AG09319 (cell line): ENCODE data around the gene DSCAM.

Source experiments
- DNase-seq: peaks from one replicate; pipeline ENCODE4 v3.0.0-alpha.2; 2010; ENCODE audit warnings: low read depth; ENCODE audit errors: extremely low read depth
- CTCF ChIP-seq: IDR thresholded peaks from 2 replicates; pipeline ENCODE4 v1.5.1; 2011; ENCODE audit warnings: low read depth, mild to moderate bottlenecking, inconsistent platforms, low read length, moderate library complexity

Gene DSCAM

DNA sequence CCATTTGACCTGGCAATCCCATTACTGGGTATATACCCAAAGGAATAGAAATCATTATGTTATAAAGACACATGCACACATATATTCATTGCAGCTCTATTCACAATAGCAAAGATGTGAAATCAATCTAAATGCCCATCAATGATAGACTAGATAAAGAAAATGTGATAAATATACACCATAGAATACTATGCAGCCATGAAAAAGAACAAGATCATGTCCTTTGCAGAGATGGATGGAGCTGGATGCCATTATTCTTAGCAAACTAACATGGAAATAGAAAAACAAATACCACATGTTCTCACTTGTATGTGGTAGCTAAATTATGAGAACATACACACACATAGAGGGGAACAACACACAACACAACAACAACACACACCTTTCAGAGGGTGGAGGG, 731.2 kb downstream of the DSCAM start:
- no peak for DNase-seq
- TF ChIP-seq CTCF, result no peak

- no peak for TF ChIP-seq CTCF
- DNase-seq, result no peak
Measured at GRCh38 chr21:40102682-40103081, 744.3 kb downstream of the DSCAM start.

GRCh38 chr21:40099809-40100208, 747.1 kb downstream of the DSCAM start:
- no peak for TF ChIP-seq CTCF
- no peak for DNase-seq

DNA sequence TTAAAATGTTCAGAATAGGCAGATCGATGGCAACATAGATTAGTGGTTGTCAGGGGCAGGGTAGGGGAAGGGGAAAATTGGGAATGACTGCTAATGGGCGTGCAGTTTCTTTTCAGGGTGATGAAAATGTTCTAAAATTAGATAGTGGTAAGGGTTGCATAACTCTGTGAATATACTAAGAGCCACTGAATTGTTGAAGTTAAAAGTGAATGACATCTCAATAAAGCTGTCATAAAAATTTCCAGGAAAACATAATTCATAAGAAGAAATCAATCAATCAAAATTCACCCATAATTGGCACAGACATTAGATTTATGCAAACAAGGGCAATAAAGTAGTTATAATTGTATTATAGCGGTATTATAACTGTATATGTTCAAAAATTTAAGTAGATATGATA, 751.5 kb downstream of the DSCAM start:
- TF ChIP-seq CTCF, result no peak
- DNase-seq, result no peak

DNA sequence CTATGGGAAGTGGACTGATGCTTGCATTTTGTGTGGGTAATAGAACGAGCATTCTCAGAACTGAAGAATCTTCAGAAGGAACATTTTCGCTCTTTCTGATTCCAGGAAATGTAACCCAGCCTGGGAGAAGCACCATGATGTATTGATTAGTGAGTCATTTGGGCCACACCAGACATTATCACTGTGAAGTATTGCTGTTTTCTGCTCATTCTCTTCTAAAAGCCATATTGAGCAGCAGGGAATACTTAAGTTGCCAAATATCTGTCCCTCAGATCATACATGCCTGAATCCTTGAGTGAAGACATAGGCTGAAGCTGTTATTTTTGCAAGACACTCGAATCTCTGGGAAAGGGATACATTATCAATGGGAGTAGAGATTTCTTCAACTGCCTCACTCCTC, 766.6 kb downstream of the DSCAM start:
- TF ChIP-seq CTCF, result no peak
- no peak for DNase-seq

- no peak for TF ChIP-seq CTCF
- DNase-seq, result no peak
Measured at GRCh38 chr21:40074710-40075109, 772.2 kb downstream of the DSCAM start.

DNA sequence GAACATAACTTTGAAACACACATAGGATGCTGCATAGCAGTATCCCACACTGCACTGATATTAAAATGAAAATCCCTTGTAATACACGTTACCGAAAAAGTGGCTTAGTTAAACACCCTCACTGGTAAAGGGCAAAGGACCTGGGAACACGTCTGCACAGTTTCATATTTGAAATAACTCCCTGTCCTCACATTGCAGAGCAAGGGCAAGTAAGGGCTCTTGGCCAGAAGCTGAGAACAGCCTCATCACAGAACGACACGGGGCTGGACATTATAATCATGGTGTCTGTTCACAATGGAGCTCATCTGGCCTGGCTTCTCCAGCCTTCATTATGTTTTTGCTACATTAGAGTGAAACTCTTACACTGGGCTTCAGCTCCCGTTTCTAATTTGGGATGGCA, 772.8 kb downstream of the DSCAM start:
- no peak for DNase-seq
- no peak for TF ChIP-seq CTCF
